Activated T-cell treated with anti-CD3 and anti-CD28 coated beads, Interleukin-2, amount 50 U/mL, for 4 hours (primary cell): ENCODE results near the gene MYLK. TPM values are rescaled to one million over a fixed set of nuclear protein-coding genes. Genes with fewer than 3 reads are reported as not detected.

Experiments used
- ATAC-seq, 2 donors: fragments of 200-7000 bp; cut with Tn5 transposase; one replicate each; pipeline ENCODE4 v1.10.0; 2021
- DNase-seq: peaks from one replicate; pipeline ENCODE4 v3.0.0-alpha.2; 2020
- H3K27me3 Mint-ChIP-seq: one replicate; pipeline ENCODE4 v1.8.0; 2021; ENCODE audit warnings: low read depth, mixed read lengths
- H3K36me3 Mint-ChIP-seq: one replicate; pipeline ENCODE4 v1.8.0; 2022; ENCODE audit warnings: mixed read lengths; ENCODE audit not compliant: insufficient read depth
- H3K4me1 Mint-ChIP-seq: one replicate; pipeline ENCODE4 v1.8.0; 2021; ENCODE audit warnings: low read depth, mixed read lengths
- H3K4me3 Mint-ChIP-seq: one replicate; pipeline ENCODE4 v1.8.0; 2021; ENCODE audit warnings: mild to moderate bottlenecking, moderate library complexity, mixed read lengths
- H3K9me3 Mint-ChIP-seq: one replicate; pipeline ENCODE4 v1.8.0; 2021; ENCODE audit warnings: mixed read lengths
- total RNA-seq, 3 donors: library from RNA; stranded (reverse); gene quantifications; one replicate each; pipeline ENCODE4 v1.2.1, GENCODE V29; 2021

The MYLK gene
- total RNA-seq, 3 donors from 2014 or later = 0.60 to 0.92 (median 0.68) TPM

DNA sequence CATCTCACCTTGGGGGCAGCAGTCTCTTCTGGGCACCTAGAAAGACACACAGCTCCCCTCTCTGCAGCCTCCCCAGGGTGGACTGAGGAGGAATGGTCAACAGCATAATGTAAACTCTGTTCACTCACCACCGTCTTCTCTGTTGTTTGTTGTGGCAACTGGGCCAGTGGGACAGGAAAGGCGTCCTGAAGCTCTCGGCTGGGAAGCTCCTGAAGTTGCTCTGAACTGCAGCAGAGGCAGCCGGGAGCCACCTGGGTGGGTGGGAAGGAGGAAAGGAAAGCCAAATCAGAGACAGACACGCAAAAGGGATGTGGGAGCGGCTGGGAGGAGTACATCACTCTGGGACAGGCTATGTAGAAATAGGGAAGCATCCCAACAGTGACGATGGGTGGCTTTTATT lies 52.7 kb downstream of the MYLK start:
- Mint-ChIP-seq H3K4me3 (no peak overlapping the region), H3K4me1 (no peaks in the 10 kb centered on the region), H3K36me3 (no peaks in the 10 kb centered on the region), H3K27me3 (peaks cover 5% of the 10 kb centered on the region), H3K9me3 (peaks cover 25% of the 10 kb centered on the region)
- ATAC-seq (no peak), DNase-seq (no peak)

DNA sequence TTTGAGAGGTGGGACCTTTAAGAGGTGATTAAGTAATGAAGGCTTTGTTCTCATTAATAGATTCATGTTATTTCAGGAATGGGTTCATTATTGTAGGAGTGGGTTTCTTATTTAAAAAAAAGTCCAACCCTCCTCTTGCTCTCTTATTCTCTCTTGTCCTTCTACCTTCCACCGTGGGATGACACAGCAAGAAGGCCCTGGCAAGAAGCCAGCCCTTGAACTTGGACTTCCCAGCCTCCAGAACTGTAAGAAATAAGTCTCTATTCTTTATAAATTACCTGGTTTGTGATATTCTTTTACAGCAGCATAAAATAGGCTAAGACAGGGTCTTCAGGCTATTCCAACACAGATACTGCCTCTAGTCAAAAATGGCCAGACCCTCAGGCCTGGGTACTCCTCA lies 62.2 kb downstream of the MYLK start:
- H3K4me3 Mint-ChIP-seq = no peak overlapping the region
- H3K27me3 Mint-ChIP-seq = peaks cover 8% of the 10 kb centered on the region
- peaks cover 3% of the 10 kb centered on the region for H3K9me3 Mint-ChIP-seq
- DNase-seq (no peak), ATAC-seq (no peak)
- H3K36me3 Mint-ChIP-seq = no peaks in the 10 kb centered on the region
- H3K4me1 Mint-ChIP-seq = no peaks in the 10 kb centered on the region

DNA sequence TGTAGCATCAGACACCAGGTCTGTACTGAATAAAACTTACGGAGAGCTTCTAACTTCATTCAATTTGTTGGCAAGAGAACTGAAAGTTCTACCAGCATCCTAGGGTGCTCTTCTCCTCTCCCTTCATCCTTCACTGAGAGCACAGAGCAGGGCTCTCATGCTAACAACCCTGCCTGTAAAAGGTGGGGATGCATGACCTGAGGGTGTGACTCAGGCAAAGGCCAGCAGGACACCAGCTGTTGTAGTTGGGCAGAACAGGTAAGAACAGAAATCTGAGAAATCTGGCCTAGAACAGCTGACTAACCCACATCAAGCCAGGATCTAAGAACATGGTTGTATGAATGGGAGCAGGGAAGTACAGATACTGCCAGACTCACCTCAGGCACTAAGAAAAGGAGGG lies 64.2 kb downstream of the MYLK start:
- ATAC-seq (no peak), DNase-seq (no peak)
- Mint-ChIP-seq H3K4me3 (no peak overlapping the region), H3K9me3 (no peaks in the 10 kb centered on the region), H3K27me3 (peaks cover 12% of the 10 kb centered on the region), H3K4me1 (no peaks in the 10 kb centered on the region), H3K36me3 (no peaks in the 10 kb centered on the region)

DNA sequence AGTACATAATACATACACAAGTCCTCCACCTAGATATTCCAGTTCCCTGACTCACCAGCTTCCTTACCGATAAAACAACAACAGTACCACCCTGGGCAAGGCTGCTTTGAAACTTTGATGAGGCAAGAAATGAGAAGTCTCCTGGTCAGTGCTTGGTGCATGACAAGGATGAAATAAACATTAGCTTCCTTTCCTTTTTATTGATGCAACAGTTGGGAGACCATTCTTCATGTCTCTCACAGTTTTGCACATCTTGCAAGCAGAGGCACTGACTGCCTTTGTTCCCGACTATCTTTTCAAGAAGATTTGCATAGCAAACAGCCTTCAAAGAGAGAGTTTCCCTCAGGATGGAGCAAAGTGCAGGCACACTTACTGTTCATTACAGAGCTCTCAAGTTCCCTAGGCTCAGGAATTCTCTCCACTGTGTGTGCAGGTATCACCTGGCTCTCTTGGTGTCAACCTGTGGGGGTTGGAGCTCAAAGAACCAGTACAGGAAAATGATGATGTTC lies 65.2 kb downstream of the MYLK start:
- Mint-ChIP-seq H3K36me3 (no peaks in the 10 kb centered on the region), H3K27me3 (peaks cover 9% of the 10 kb centered on the region), H3K4me1 (no peaks in the 10 kb centered on the region), H3K4me3 (no peak overlapping the region), H3K9me3 (no peaks in the 10 kb centered on the region)
- DNase-seq (no peak), ATAC-seq (no peak)

DNA sequence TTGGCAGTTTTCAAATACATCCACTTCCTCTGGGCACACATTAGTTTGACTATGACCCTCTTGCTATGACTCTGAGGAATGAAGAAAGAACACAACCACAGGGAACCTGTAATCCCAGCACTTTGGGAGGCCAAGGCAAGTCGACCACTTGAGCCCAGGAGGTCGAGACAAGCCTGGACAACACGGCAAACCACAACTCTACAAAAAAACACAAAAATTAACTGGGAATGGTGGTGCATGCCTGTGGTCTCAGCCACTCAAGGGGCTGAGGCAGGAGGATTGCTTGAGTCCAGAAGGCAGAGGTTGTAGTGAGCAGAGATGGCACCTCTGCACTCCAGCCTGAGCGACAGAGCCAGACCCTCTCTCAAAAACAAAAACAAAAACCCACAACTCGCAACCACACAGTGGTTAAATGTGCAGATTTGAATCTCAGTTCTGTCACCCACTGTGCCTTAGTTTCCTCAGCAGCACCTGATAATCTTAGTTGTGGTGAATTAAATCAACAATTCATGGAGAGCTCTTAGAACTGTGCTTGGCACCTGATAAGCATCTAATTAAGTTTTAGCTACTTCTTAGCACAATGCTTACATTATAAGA lies 65.7 kb downstream of the MYLK start:
- Mint-ChIP-seq H3K4me1 (no peaks in the 10 kb centered on the region), H3K4me3 (no peak overlapping the region), H3K36me3 (no peaks in the 10 kb centered on the region), H3K9me3 (no peaks in the 10 kb centered on the region), H3K27me3 (peaks cover 9% of the 10 kb centered on the region)
- DNase-seq (no peak), ATAC-seq (no peak)

DNA sequence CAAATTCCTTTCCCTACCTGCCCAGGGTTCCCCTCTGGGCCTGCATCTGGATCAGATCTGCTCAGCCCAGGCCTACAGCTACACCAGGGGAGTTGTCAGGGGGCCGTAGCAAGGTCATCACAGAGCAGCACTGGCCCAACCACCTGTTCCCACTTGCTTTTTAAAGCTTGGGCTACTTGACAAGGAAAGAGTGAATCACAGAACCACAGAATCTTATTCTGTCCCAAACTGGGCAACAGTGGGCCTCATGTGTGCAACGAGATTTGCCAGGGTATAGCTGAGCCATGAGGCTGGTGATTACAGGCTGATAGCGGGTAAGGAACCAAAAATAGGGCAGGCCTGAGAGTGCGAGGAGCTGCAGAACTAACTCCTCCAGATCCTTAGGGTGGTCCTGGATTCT lies 66.7 kb downstream of the MYLK start:
- no peak for ATAC-seq
- no peaks in the 10 kb centered on the region for H3K9me3 Mint-ChIP-seq

DNA sequence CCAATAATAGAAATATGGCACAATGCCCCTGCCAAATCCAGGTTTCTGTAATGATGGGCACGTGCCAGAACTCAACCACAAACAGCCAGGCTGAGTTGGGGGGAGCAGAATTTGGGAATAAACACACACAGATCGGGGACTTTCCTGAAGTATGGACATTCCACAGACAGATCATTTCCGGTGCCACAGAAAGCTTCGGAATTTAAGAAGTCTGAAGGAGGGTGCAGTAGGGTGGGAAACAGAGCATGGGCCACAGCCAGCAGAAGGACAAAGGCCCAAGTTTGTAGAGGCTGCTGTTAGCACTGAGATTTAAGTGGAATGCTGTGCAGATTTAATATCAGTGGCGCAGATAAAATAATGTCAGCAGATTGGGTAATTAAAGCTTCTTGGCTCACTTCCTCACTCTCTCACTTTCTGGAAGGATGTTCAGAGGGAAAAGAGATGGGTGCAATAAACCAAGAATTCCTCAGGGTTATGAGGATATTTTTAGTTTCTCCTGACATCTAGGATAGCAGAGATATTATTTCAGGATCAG lies 67.4 kb downstream of the MYLK start:
- Mint-ChIP-seq H3K4me1 (no peaks in the 10 kb centered on the region), H3K36me3 (no peaks in the 10 kb centered on the region), H3K9me3 (no peaks in the 10 kb centered on the region), H3K27me3 (peaks cover 9% of the 10 kb centered on the region), H3K4me3 (no peak overlapping the region)
- ATAC-seq (no peak), DNase-seq (no peak)

More for the DNA sequence above, 66.7 kb downstream of the MYLK start:
- H3K4me3 Mint-ChIP-seq = no peak overlapping the region
- H3K27me3 Mint-ChIP-seq = peaks cover 9% of the 10 kb centered on the region
- no peaks in the 10 kb centered on the region for H3K36me3 Mint-ChIP-seq
- no peak for DNase-seq
- H3K4me1 Mint-ChIP-seq = no peaks in the 10 kb centered on the region

DNA sequence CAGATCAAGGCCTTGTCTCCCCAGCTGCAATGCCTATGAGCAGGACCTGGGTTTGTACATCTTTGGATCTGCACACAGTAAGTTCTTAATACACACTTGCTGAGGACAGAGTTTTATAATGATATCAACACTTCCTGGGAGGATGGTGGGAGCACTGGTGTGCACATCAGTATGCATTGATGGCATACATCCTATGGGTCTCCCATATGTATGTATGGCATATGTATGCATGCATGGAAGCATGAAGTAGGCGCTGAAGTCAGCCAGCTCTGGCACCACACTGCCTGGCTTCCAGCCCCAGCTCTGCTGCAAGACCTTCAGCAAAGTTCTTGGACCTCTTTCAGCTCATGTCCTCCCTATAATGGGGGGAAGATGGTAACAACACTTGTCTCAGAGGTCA lies 68.2 kb downstream of the MYLK start:
- H3K27me3 Mint-ChIP-seq = peaks cover 9% of the 10 kb centered on the region
- H3K4me3 Mint-ChIP-seq = no peak overlapping the region
- ATAC-seq = no peak
- no peaks in the 10 kb centered on the region for H3K9me3 Mint-ChIP-seq
- DNase-seq = no peak
- no peaks in the 10 kb centered on the region for H3K36me3 Mint-ChIP-seq
- no peaks in the 10 kb centered on the region for H3K4me1 Mint-ChIP-seq

DNA sequence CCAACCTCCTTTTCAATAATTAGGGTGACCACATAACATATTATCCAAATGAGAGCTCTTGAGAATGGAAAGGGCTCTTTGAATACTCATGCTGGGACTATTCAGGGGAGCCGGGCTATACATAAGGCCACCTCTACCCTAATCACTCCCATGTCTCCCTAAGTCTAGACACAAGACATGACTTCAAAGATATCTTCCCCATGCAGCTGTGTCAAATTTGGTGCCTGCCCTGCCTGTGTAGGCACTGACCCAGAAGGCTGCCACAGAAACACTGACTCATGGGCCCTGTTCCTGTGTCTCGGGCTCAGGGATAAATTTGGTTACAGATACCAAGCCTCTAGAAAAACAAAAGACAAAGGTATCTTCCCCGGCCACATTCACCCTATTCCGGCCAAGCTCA lies 70.3 kb downstream of the MYLK start:
- Mint-ChIP-seq H3K4me3 (no peak overlapping the region), H3K4me1 (no peaks in the 10 kb centered on the region), H3K36me3 (no peaks in the 10 kb centered on the region), H3K9me3 (no peaks in the 10 kb centered on the region), H3K27me3 (peaks cover 9% of the 10 kb centered on the region)
- DNase-seq (no peak), ATAC-seq (no peak)

DNA sequence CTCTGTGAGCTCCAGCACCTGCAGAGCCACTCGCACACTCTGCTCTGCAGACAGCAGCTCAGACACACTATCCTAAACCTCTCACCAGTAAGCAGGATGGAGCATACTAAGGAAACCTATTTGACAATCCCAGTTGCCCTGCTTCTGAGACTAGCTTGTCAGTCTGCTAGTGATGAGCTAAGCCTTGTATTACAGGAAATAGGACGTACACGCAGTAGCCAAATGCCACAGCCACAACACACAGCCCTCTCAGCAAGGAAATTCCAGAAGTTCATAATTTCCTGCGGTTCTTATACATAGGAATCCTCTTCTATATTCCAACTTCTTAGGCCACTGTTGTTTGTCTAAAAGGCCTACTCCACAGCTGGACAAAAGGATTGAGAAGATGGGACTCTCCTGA lies 74.5 kb downstream of the MYLK start:
- Mint-ChIP-seq H3K4me1 (no peaks in the 10 kb centered on the region), H3K36me3 (no peaks in the 10 kb centered on the region), H3K4me3 (no peak overlapping the region), H3K9me3 (no peaks in the 10 kb centered on the region), H3K27me3 (no peaks in the 10 kb centered on the region)
- ATAC-seq (no peak), DNase-seq (no peak)

DNA sequence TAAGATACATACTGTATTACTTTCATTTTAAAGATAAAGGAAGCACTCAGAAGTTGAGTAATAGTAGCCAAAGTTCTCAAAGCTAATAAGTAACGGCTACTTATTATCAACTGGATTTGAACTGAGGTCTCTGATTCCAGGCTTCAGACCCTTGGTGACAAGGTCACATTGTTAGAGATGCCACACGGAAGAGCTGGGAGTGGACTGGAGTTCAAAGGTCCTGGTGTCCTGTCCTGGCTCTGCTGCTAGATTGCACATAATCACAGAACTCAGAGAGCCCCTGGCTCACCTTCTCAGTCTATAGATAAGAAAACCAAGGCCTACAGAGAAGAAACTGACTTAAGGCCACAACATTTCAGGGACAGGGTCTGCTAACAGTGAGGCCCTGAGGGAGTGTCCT lies 75.3 kb downstream of the MYLK start:
- Mint-ChIP-seq H3K36me3 (no peaks in the 10 kb centered on the region), H3K27me3 (no peaks in the 10 kb centered on the region), H3K9me3 (no peaks in the 10 kb centered on the region), H3K4me1 (no peaks in the 10 kb centered on the region), H3K4me3 (no peak overlapping the region)
- no peak for DNase-seq
- no peak for ATAC-seq

DNA sequence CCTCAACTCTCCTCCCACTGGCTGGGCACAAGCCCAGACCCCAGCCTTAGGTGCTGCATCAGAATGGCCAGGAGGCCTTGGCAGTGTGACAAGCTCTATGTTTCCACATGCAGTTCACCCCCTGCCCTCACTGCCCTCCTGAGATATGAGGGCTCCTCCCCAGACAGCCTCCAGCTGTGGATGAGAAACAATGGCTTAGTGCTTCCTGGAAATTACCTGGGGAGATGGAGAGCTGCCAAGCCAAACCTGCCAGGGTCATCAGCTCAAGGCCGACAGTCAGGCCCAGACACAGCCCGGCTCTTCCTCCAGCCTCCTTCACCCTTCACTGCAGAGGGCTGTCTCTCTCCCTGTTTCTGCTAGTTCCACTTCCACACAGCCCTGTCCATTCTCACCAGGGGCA lies 76.3 kb downstream of the MYLK start:
- DNase-seq = no peak
- Mint-ChIP-seq H3K36me3 (no peaks in the 10 kb centered on the region), H3K9me3 (no peaks in the 10 kb centered on the region), H3K4me1 (no peaks in the 10 kb centered on the region), H3K27me3 (peaks cover 3% of the 10 kb centered on the region), H3K4me3 (no peak overlapping the region)
- ATAC-seq = no peak

DNA sequence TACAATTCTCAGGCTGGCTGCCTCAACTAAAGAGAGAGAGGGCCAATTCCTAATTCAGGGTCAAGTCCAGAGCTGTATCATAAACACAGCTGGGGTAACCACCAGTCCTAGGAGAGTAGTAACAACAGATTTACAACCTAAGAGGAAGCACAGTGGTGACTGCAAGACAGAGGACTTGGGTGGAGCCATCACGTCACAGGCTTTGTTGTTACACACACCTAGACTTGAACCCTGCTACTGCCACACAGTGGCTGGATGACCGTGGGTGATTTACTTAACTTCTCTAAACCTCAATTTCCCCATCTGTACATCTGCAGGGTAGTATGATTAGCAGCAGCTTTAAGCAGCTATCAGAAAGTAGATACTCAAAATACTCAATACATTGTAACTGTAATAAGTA lies 78.6 kb downstream of the MYLK start:
- H3K36me3 Mint-ChIP-seq = no peaks in the 10 kb centered on the region
- H3K4me1 Mint-ChIP-seq = no peaks in the 10 kb centered on the region
- ATAC-seq (no peak), DNase-seq (no peak)
- peaks cover 8% of the 10 kb centered on the region for H3K27me3 Mint-ChIP-seq
- H3K9me3 Mint-ChIP-seq = no peaks in the 10 kb centered on the region
- H3K4me3 Mint-ChIP-seq = no peak overlapping the region

DNA sequence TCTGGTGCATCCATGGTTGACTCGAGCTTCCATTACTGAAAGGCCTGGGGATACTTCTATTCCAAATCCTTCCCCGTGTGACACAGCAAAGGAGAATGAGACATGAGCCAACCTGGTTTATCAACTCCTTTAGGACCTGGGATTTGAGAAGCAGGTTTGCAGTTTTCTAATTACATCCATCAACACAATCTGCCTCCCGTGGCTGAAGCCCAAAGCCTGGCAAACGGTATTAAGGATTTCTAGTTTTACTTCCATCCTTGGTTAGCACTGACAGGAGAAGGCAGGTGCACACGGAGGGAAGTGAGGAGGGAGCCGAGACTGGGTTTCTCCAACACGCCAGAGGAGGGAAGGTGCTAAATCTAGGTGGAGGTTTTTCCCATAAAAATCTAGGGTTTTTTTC lies 79.0 kb downstream of the MYLK start:
- H3K27me3 Mint-ChIP-seq = peaks cover 8% of the 10 kb centered on the region
- H3K9me3 Mint-ChIP-seq = no peaks in the 10 kb centered on the region
- H3K36me3 Mint-ChIP-seq = no peaks in the 10 kb centered on the region
- DNase-seq = no peak
- ATAC-seq = no peak
- no peak overlapping the region for H3K4me3 Mint-ChIP-seq
- no peaks in the 10 kb centered on the region for H3K4me1 Mint-ChIP-seq

DNA sequence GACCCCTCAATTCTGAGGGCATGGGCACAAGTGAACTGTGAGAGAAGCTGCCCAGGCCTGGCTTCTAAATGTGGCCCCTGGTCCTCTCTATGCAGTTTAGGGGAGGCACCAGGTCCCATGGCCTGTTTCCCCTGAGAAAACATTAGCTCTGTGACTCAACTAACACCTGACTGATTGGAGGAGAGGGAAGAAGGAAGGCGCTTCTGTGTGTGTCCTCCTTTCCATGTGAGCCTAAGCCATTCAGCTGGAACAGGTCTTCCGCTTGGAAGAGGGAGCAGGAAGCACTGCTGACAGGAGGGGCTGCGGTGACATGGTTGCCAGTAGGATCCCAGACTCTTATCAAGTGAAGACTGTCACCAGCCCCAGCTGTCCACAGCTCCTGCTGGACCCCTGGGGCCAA lies 79.5 kb downstream of the MYLK start:
- H3K36me3 Mint-ChIP-seq = no peaks in the 10 kb centered on the region
- no peak for ATAC-seq
- no peak overlapping the region for H3K4me3 Mint-ChIP-seq
- no peaks in the 10 kb centered on the region for H3K4me1 Mint-ChIP-seq
- peaks cover 8% of the 10 kb centered on the region for H3K27me3 Mint-ChIP-seq
- DNase-seq = no peak
- no peaks in the 10 kb centered on the region for H3K9me3 Mint-ChIP-seq
